Muscle of arm (tissue), 12 donors: ENCODE measurements around the gene ZNHIT2. TPM values are rescaled to one million over a fixed set of nuclear protein-coding genes. Genes with fewer than 3 reads are reported as not detected.
A peak's percentile ranks its signal among the peaks of the same experiment; 100 is the strongest.

Source experiments
- DNase-seq: peaks from one replicate; pipeline ENCODE4 v3.0.0-alpha.2; 2013
- polyA plus RNA-seq, 12 donors: library from polyadenylated mRNA; unstranded; fragments of 120-200 nt; gene quantifications; one replicate each; pipeline ENCODE4 v1.2.1, GENCODE V29; 2013; ENCODE audit not compliant: insufficient read length in 12 of 12

The ZNHIT2 gene
- polyA plus RNA-seq, 12 donors, result 2.6 to 6.6 (median 3.7) TPM; not detected in 2

DNA sequence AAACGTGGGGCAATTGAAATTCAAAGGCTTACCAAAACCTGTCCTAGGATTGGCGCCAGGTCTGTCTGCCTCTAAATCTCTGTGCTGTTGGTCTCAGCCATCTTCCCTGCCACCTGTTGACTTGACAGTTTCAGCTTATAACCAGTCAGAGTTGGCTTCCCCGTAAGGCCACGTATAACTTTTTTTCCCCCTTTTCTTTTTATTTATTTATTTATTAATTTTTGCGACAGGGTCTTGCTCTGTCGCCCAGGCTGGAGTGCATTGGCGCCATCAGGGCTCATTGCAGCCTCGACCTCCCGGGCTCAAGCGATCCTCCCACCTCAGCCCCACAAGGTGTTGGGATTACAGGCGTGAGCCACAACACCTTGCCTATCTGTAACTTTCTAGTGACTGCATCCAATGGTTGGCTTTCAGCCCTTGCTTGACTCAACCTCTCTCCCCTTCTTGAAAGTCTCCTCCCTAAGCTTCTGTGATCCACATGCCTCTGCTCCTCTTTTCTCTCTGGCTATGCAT, 18.2 kb upstream of the ZNHIT2 start:
- DNase-seq, result no peak

DNA sequence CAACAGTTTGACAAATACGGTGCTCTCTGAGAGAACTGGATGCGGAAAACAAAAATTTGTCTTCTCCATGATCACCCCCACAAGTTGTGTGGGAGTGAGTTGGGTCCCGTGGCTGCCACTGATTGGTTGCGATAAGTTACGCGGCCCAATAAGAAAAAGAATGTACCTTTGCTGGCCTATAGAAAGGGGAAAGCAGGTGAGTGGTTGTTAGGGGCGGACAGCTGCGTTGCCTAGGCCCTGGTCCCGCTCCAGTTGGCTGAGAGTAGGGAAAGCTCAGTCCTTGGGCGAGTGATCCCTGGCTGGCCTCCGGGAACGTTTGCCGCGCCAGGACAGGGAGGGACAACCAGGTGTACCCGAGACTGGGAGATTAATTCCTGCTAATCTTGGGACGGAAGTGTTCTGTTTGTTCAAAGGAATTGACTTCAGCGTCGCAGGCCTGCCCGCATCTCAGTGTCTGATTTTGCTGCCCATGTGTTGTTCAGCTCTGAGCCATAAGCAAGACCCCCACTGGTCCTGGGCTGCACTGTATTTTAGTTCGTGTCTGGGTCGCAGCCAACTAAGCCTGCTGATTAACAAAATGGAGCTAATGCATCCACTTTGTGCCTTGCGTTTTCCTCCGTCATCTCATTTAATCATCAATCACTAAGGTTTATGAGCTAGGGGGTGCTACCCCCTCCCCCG, 17.6 kb upstream of the ZNHIT2 start:
- DNase-seq, result peak; percentile 93

DNA sequence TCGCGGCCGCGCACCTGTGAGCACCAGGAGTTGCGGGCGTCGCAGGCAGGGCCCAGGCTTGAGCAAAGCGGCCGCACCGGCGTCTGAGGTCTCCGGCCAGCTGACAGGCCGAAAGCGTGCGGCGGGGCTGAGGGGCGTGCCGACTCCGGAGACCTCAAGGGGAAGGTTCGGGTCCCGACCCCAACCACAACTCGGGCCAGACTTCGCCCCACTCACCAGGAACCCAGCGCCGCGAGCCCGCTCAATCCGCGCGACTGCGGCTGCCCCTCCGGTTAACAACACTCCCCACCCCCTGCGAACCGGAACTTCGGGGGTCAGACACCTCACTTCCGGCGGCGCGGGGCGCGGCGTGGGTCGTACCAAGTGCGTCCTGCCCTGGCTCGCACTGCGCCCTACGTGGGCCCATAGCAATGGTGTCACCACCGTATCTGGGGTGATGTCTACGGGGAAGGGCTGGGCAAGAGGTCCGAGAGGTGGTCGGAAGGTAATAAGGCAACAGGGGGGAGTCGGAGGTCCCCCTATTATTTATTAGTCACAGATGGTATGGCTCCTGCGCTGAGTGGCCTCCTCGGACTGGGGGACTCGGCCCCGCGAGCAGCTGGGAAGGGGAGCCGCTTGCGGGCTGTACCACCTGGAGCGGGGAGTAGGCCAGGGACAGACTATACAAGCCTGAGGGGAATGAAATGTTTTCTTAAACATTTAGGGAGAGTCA, 16.9 kb upstream of the ZNHIT2 start, which contains the start of gene SYVN1:
SYVN1 (minus strand) TSS at position 280 of the 712 bp plus-strand sequence. CDS start 918 bp downstream, outside the sequence.
- peak; percentile 95 for DNase-seq

DNA sequence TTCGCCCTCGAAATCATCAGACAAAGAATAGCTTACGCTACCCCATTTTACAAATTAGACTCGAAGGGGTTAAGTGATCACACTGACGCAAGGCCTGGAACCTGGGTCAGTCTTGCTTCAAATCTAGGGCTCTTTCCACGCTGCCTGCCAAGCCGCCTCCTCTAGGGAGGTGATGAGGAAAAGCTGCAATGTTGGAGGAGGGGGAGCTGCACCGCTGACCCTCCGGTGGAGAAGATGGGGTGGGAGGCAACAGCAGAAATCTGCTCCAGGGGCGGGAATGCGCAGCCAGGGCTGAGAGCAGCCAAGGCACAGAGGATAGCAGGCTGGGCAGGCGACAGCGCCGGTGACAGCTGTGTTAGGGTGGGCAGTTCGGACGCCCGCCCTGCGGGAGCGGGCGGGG, 16.2 kb upstream of the ZNHIT2 start:
- DNase-seq, result peak; percentile 89

DNA sequence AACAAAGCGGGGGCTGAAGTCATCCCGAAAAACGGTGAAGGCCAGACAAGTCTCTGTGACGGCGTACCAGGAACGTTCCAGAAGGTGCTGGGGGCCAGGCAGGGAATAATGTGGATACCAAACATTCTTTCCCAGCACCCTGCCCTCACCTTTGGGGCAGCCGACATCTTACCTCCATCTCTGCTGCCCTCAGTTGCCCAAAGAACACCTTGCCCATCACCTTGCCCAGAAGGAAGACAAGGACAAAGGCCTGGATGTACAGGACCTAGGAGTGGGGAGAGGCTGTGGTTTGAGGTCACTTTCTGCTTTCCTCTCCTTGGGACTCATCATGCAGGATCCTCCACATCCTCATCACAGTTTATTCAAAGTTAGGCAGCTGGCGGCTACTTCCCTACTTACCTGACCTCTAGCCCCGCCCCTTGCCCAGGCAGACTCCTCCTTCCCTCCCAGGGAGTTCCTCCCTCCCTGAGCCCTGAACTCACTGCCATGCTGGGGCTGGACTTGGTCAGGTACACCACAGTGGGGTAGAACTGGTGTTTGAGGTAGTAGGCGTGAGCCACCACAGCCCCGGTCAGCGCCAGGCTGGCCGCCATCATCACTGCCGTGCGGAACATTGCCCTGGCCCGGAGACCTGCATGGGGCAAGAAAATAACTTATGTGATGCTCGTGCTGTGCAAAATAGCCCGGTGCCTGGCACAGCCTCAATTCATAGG, 15.6 kb upstream of the ZNHIT2 start:
- no peak for DNase-seq

DNA sequence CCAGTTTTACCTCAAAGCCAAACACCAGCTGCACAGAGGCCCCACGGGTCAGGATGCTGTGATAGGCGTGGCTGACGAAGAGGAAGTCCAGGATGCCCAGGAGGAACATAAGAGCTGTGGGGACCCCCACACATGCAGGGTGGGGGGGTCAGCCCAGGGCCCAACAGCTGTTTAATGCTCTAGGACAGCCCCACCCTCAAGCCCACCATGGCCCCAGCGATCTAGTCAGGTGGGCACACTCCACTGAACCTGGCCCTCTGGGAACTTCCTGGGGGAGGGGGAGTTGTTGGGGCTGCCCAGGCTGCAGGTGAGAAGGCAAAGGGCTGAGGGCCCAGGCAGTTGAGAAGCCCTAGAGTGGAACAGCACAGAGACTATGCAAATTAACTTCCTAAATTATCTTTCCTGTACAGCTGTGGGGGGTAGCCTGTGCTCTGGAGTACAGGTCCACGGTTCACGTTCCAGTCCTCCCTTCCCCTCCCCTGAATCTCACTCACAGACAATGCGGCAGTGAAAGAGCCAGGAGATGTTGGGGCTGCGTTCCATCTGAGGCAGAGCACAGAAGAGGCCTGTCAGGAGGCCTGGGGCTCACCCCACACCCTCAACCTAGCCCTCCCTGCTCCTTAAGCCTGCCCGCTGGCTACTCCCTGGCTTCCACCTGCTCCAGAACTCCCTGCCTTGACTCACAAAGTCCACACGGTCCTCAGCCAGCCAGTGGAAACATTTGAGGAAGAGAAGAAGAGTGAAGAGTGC, 14.9 kb upstream of the ZNHIT2 start:
- no peak for DNase-seq

DNA sequence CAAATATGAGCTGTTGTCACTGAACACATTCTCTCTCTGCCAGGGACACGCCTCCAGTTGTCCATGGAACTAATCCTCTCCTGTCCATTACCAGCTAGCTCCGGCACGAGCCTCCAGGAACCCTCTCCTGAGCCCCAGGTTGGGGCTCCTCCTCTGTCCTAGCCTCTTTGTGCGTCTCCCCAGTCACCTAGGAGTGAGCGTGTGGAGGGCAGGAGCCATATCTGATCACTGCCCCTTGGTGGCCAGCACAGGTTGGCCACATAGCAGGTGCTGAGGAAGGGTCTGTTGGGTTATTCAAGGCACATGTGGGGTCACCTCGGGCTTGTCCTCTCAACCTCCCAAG, 14.4 kb upstream of the ZNHIT2 start:
- DNase-seq, result no peak

DNA sequence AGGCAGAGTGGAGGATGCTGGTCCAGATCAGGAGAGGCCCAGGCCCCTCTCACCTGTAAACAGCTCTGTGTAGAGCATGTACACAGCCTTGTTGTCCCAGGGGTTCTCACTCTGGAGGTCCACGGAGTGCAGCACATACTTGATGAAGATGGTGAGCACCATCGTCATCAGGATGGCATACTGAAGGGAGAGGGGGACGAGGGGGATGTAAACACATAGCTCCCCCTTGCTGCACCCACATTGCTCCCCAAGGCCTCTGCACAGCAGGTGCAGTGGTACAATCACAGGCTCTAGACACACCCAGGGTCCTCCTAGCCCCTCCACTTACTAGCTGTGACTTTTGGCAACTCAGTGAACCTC, 13.9 kb upstream of the ZNHIT2 start:
- no peak for DNase-seq

DNA sequence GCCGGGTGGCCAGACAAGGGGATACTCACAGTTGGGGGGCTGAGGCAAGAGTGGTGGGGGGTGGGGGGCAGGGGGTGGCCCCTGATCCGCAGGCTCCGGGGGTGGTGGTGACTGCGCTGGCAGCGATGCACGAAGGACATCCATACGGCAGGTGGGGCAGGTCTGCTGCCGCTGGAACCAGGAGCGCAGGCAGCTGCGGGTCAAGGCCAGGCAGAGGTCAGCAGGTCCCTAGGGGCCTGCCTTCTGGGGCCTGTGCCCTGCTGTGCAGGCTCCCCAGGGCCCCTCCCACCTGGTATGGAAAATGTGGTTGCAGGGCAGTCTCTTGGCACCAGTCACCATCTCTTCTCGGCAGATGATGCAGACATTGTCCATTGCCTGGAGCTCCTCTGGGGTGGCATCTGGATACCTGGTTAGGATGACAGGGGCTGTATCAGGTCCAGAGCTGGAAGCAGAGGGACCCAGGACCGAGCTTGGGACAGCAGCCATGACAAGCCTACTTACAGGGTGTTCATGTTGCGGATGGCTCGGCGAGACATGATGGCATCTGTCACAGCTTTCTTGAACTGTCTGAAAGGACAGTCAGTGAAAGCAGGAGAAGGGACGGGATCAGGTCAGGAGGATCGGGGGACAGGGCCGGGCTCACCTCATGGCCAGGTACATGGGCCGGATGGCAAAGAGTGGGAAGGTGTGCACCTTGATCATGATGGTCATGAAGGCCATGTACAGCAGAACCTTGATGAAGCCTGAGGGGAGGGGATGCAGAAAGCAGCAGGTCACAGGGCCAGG, 13.3 kb upstream of the ZNHIT2 start:
- DNase-seq, result no peak

DNA sequence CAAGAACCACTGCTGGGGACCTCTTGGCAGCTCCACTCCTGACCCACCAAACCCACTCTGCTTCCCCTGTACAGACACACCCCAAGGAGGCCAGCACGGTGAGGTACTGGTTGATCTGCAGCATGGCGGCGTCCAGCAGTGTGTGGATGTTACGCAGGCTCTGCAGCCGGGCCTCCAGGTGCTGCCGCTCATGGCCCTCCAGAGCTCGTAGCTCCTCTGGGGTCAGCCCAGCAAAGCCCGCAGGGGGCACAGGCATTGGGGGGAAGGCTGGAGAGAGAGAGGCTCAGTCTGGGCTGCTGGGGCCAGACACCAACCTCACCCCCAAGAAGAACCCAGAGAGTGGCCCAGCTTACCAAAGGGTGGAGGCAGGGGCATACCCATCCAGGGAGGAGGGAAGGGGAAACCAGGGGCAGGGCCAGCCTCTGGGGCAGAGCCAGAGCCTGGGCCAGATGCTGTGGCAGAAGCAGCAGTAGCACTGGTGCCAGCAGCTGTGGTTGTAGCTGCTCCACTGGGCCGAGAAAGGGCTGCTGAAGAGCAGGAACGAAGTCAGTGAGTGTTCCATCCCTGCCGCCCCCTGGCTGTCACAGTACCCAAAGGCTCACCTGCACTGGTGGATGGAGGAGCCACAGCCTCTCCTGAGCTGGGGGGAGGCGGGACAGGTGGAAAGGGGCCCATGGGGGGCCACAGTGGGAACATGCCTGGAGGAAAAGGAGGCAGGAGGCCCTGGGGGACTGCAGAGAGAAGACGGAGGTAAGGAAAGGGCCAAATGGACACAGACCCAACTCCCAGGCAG, 12.3 kb upstream of the ZNHIT2 start:
- no peak for DNase-seq

DNA sequence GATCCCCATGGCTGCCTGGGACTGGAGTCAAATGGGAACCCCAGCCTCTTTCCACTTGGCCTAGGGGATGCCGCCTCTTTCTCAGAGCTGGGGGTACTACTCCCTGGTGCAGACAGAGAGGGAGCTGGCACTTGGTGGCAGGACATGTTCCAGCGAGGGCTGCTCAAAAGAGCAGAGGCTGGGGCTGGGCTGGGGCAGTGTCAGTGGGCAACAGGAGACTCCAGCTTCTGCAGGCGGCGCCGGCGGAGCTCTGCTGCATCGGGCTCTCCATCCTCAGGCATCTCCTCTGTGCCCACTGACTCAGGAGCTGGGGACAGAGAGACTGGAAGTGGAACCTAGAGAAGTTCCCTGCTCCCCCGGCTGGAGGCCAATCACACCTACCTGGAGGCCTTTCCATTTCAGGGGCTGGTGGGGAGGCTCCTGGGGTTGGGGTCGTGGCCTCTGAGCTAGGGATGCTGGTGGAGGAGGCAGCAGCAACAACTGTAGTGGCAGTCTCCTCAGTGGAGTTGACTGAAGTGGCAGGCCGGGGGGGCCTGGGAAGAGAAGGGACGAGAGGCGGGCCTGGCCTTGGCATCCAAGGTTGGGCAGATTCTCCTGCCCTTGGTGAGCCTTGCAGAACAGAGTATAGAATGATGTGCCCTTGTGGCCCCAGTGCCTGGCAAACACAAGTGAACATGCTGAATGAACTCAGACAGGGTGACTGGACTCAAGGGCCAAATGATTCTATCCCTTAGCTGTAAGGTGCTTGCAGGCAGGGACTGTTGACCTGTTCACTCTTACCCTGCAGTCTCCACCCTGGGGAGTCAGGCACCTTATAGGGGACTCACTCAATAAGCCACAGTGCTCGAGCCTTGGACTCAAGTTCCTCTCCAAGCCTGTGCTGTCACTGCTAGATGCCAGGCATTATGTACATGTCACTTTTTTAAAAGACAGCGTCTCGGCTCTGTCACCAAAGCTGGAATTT, 11.0 kb upstream of the ZNHIT2 start:
- no peak for DNase-seq

DNA sequence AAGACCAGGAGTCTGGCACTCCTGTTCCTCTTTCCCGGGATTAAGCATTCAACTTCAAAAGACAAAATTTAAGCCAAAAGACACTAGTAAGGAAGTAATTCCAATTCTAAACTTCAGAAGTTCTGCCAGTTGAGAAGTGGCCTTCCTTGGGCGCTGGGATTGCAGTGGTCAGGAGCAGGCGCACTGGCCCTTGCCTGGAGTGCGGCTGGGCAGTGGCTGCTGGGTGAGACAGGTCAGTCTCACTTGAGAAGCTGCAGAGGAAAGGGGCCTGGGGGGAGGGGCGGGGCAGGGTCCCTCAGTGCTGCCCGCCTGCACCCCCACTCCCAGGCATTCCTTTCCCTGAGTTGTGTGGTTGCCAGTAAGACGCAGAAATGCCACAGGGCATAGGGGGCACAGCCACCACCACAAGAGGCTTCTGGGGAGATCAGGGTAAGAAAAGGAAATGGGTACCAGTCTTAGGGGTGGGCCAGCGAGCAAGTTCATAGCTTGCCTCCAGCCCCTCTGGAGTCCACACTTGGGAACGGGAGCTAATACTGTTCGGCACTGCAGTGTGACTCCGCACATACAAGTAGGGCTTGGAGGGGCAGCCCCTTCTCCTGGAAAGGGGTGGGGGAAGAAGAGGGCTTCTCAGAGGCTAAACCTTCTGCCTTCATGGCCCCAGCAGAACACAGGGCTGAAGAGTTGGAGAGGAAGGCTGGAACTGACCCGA, 10.1 kb upstream of the ZNHIT2 start:
- no peak for DNase-seq

DNA sequence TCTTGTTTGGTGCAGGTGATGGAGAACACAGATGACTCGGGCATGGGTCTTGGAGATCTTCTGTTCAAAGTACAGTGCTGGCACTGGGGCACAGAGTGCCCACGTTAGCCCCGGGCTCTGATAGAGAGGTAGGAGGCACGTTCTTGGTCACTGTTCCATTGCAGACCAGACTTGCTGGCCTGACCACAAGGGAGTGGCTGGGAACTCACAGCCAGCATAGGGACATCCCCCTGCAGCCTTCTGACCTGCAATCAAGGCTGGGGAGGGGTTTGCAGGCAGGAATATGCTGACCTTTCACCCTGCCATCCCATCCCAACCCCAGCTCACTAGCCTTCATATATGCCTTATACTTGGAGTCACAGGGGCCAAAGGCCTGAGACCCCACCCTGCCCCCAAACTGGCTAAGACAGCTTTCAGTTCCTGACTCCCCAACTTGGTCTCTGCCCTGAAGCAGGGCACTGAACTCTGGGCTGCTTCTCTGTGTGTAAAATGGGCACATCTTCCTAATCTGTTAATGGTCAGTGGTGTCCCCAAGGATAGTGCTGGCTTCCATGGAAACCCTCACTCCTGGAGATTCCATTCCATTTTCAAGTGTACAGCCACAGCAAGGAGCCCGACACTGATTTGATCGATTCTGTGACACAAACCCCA, 9.2 kb upstream of the ZNHIT2 start:
- DNase-seq, result no peak

DNA sequence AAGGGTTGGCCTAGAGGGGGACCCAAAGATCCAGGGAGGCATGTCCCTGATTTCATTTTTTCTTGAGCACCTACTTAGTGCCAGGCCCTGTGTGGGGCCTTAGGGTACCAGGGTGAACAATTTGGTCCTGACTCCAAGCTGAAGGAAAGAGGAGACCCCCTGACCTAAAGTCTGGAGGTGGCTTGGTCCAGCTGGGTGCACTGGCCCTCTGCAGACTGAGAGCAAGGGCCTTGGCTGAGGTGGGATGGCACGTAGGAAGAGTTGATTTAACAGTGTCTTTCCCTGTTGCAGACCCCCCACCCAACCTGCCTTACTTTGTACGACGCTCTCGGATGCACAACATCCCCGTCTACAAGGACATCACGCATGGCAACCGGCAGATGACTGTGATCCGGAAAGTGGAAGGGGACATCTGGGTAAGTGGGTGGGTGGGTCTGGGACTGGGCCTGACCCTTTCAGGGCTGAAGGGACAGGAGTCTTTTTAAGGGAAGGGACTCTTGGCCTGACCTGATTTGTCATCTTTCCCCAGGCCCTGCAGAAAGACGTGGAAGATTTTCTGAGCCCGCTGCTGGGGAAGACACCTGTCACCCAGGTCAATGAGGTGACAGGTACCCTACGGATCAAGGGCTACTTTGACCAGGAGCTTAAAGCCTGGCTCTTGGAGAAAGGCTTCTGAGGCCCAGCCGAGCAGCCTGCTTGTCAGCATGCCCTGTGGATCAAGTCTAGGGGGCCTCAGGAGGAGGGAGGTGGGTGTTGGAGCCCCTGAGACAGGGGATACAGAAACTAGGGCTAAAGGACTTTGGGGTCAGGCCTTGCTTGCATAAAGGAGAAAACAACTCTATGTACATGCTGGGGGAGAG, 7.9 kb upstream of the ZNHIT2 start:
- DNase-seq, result no peak

DNA sequence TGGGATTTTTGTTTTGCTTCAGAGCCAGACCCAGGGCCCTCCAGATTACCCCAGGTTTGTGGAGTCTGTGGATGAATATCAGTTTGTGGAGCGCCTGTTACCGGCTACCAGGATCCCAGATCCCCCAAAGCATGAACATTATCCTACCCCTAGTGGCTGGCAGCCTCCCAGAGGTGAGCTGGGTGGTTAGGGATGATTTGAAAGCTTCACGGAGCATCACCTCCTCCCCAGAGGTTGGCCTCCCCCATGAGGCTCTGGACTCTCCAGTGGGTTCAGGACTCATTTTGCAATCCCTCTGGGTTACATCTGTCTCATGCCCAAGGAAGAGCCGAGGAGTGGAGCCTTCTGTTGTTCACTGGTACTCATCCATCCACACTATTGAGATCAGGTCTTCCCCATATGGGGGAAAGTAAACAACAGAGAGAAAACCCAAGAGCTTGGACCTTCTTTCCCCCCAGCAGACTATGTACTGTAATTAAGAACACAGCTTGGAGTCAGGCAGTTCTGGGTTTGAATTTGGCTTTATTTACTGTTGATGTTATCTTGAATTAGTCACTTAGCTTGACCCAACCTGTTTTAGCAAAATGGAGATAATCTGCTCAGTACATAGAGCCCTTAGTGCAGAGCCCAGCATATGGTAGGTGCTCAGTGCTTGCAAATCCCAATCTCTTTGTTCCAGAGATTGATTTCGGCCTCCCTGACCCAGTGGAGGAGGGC, 7.1 kb upstream of the ZNHIT2 start:
- no peak for DNase-seq
